HG02970 (cell line): ENCODE data around the gene PLCH1.

Source experiments
- ATAC-seq: cut with Tn5 transposase; IDR thresholded peaks from one replicate; pipeline ENCODE4 v1.9.1; 2021; ENCODE audit warnings: mild to moderate bottlenecking, moderate library complexity, moderate number of reproducible peaks; ENCODE audit not compliant: unreplicated experiment, low FRiP score

The PLCH1 gene

GRCh38 chr3:155394240-155394639 lies 350.6 kb downstream of the PLCH1 start:
- no peak for ATAC-seq

- ATAC-seq = no peak
Measured at GRCh38 chr3:155393316-155393715, 351.6 kb downstream of the PLCH1 start.

GRCh38 chr3:155392138-155392537 lies 352.7 kb downstream of the PLCH1 start:
- ATAC-seq = no peak

- no peak for ATAC-seq
Measured at GRCh38 chr3:155391551-155391958, 353.3 kb downstream of the PLCH1 start.

GRCh38 chr3:155391104-155391503 lies 353.8 kb downstream of the PLCH1 start:
- no peak for ATAC-seq

- no peak for ATAC-seq
Measured at GRCh38 chr3:155390351-155390750, 354.5 kb downstream of the PLCH1 start.

GRCh38 chr3:155388417-155388816 lies 356.5 kb downstream of the PLCH1 start:
- no peak for ATAC-seq

GRCh38 chr3:155387571-155387970 lies 357.3 kb downstream of the PLCH1 start:
- ATAC-seq = no peak

- ATAC-seq = no peak
Measured at GRCh38 chr3:155386919-155387318, 358.0 kb downstream of the PLCH1 start.

- ATAC-seq = no peak
Measured at GRCh38 chr3:155385896-155386625, 358.8 kb downstream of the PLCH1 start.

GRCh38 chr3:155382396-155383042 lies 362.4 kb downstream of the PLCH1 start:
- ATAC-seq = no peak

GRCh38 chr3:155377847-155378246 lies 367.0 kb downstream of the PLCH1 start:
- no peak for ATAC-seq

- ATAC-seq = no peak
Measured at GRCh38 chr3:155377071-155377470, 367.8 kb downstream of the PLCH1 start.

GRCh38 chr3:155372281-155372680 lies 372.6 kb downstream of the PLCH1 start:
- no peak for ATAC-seq

- no peak for ATAC-seq
Measured at GRCh38 chr3:155370764-155371503, 373.9 kb downstream of the PLCH1 start.

- ATAC-seq = no peak
Measured at GRCh38 chr3:155370198-155370597, 374.7 kb downstream of the PLCH1 start.

GRCh38 chr3:155369735-155370134 lies 375.1 kb downstream of the PLCH1 start:
- no peak for ATAC-seq

- no peak for ATAC-seq
Measured at GRCh38 chr3:155369244-155369643, 375.6 kb downstream of the PLCH1 start.

- no peak for ATAC-seq
Measured at GRCh38 chr3:155368786-155369185, 376.1 kb downstream of the PLCH1 start.

- no peak for ATAC-seq
Measured at GRCh38 chr3:155367506-155367905, 377.4 kb downstream of the PLCH1 start.

GRCh38 chr3:155365178-155365783 lies 379.6 kb downstream of the PLCH1 start:
- no peak for ATAC-seq
